Suppressor macrophage treated with lipopolysaccharide for 1 hour (primary cell): ENCODE measurements around the gene RDH13.
"Not testable (repeated sequence)": the region's sequence is repeated elsewhere in the genome, so short reads cannot be mapped to it uniquely, and the experiment has no call there.

ENCODE experiments used
- DNase-seq, 3 donors: peaks; one replicate each; pipeline ENCODE4 v3.0.0-alpha.2; 2020 to 2022

RDH13 gene

DNA sequence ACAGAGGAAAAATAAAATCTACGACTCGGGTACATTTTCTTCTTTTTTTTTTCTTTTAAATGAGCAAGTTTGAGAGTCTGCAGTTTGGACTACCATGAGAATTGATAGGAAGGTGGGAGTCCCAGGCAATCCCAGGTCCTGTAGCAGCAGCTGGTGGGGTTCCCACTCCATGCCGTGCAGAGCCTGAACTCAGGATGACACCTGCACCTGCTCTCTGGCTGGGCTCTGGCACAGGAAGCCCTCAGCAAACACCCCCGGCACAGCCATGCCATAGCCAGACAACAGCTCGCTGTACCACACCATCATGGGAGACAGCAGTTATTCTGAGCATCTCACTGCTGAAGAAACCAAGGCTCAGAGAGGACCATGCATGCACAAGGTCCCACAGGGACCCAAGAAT is 18.7 kb downstream of the RDH13 start:
- DNase-seq, result no peak

- no peak for DNase-seq
Measured at GRCh38 chr19:55042688-55043087, 20.3 kb downstream of the RDH13 start.

- DNase-seq, result no peak
Measured at GRCh38 chr19:55042344-55042678, 20.6 kb downstream of the RDH13 start.

GRCh38 chr19:55041627-55042343 is 21.2 kb downstream of the RDH13 start:
- peak in 2 of 3 donors; percentile 19 to 26 for DNase-seq

DNA sequence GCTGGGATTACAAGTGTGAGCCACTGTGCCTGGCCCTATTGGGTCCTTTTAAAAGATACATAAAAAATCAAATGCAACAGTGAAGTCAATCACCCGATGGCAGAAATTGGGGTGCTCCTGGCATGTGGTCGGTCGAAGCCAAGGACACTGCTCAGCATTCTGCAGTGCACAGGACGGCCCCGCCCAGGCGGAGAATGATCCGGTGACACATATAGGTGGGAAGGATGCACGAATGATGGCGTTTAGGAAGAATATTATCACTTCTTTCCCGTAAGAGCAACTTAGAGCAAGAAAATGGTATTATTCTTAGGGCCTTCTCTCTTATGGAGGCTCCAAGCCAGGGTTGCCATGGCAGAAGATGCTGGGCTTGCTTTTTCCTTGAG is 21.7 kb downstream of the RDH13 start:
- no peak for DNase-seq

DNA sequence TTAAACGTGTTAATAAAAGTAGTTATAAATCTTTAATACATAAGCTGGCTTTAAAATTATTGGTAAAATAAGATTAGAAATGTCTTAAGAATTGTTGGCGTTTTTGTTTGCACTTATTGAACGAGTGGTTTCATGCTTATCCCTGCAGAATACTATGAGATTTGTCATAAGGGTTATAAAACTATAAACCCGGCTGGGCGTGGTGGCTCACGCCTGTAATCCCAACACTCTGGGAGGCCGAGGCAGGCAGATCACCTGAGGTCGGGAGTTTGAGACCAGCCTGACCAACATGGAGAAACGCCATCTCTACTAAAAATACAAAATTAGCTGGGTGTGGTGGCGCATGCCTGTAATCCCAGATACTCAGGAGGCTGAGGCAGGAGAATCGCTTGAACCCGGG is 22.3 kb downstream of the RDH13 start:
- DNase-seq, result not testable (repeated sequence)

- DNase-seq, result not testable (repeated sequence)
Measured at GRCh38 chr19:55037603-55038002, 25.3 kb downstream of the RDH13 start.

DNA sequence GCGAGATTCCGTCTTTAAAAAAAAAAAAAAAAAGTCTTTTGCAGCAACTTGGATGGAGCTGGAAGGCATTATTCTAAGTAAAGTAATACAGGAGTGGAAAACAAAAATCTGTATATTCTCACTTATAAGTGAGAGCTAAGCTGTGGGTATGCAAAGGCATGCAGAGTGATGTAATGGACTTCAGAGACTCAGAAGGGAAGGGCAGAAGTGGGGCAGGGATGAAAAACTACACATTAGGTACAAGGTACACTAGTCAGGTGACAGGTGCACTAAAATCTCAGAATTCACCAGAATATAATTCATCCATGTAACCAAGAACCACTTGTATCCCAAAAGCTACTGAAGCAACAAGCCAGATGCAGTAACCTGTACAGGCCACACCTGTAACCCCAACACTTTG is 26.9 kb downstream of the RDH13 start:
- DNase-seq, result no peak

- DNase-seq, result no peak
Measured at GRCh38 chr19:55034751-55035150, 28.2 kb downstream of the RDH13 start.

- not testable (repeated sequence) for DNase-seq
Measured at GRCh38 chr19:55032976-55033643, 29.8 kb downstream of the RDH13 start.

- no peak for DNase-seq
Measured at GRCh38 chr19:55032170-55032800, 30.7 kb downstream of the RDH13 start.

- no peak for DNase-seq
Measured at GRCh38 chr19:55031178-55031577, 31.8 kb downstream of the RDH13 start.

DNA sequence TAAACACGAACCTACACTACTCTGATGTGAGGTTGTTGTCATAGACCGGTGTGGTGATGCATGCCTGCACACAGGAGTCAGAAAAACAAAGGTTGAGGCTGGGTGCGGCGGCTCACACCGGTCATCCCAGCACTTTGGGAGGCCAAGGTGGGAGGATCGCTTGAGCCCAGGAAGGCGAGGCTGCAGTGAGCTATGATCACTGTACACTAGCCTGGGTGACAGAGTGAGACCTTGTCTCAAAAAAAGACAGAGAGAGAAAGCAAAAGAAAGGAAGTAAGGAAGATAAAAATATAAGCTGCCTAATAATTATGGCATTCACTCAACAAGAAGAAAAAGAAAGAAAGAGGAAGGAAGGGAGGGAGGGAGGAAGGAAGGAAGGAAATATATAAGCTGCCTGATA is 34.2 kb downstream of the RDH13 start:
- DNase-seq, result no peak

DNA sequence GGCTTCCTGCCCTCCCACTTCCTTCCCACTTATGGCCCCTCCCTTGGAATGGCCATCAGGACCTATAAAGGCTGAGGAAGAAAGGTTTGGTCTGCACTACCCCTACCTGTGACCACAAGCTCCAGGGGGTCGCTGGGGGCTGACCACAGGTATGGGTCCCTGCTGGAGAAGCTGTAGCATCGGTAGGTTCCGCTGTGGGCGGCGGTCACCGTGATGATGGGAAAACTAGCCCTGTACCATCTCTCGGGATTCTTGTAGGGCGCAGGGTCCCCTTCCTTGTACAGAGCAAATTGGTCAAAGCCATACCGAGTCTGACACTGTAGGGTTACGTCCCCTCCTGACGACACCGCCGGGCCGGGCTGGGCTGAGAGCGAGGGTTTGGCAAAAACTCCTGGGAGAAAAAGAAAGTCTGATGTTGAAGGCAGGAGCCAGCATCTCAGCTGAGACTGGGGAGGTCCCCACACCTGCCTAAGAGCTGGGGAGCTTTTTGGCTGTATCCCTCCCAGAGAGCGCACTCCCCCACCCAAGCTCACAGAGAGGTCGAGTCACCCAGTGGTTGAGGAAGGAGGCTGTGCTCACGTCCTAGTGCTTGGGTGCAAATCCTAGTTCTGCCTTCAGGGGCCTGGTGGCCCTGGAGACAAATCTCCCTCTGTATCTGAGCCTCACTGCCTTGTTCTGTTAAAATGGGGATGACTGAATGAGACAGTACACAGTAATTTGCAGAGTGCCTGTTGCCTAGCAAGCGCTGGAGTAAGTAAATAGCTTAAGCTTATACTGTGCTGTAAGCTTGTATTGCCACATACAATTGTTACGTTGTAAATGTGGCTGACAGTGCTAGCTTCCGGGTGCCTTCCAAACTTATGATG is 35.2 kb downstream of the RDH13 start:
- DNase-seq, result no peak

GRCh38 chr19:55027140-55027471 is 35.8 kb downstream of the RDH13 start:
- DNase-seq, result not testable (repeated sequence)

DNA sequence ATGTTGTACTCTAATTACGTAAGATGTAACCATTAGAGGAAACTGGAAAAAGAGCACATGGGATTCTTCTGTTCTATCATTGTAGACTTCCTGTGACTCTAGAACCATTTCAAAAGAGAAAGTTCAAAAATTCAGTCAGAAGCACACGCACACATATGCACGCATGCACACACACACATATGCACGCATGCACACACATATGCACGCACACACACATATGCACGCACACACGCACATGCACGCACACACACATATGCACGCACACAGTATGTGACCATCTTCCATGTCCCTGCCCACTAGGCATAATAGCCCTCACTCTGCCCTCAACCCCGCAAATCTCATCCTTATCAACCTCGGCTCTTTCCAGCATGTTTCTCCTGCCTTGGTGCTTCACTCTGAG is 38.8 kb downstream of the RDH13 start:
- DNase-seq, result no peak

DNA sequence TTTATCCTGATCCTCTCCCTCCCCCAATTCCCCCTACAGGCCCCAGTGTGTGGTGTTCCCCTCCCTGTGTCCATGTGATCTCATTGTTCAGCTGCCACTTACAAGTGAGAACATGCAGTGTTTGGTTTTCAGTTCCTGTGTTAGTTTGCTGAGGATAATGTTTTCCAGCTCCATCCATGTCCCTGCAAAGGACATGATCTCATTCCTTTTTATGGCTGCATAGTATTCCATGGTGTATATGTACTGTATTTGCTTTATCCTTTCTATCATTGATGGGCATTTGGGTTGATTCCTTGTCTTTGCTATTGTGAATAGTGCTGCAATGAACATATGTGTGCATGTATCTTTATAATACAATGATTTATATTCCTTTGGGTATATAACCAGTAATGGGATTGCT is 42.6 kb downstream of the RDH13 start:
- not testable (repeated sequence) for DNase-seq

GRCh38 chr19:55018633-55019032 is 44.3 kb downstream of the RDH13 start:
- DNase-seq, result no peak

- no peak for DNase-seq
Measured at GRCh38 chr19:55018216-55018615, 44.7 kb downstream of the RDH13 start.

DNA sequence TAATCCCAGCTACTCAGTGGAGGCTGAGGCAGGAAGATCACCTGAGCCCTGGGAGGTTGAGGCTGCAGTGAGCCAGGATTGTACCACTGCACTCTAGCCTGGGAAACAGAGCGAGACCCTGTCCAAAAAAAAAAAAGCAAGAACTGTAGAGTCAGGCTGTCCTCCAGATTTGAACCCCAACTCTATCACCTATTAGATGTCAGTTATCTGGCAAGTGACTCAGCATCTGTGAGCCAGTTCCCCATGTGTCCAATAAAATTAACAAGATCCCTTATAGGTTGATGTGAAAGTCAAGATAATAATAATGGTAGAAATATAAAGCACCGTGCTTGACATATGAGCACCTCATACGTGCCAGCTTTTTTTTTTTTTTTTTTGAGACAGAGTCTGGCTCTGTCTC is 46.9 kb downstream of the RDH13 start:
- DNase-seq, result no peak

DNA sequence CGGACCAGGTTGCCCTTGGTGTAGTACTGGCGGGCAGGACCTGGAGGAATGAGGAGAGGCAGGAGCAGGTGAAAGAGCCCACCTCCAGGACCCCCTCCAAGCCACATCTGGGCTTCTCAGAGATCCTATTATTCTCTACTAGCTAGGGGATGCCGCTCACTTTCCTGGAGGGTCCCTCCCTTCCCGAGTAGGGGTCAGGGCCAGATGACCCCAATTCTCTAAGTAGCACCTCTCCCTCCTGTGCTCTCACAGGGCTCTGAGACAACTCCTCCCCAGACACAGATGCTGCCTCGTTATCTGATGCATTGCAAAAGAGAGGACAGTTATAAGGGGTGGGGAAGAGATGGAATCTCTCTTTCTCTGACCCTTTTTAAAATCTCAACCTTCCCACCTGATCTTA is 47.8 kb downstream of the RDH13 start:
- no peak for DNase-seq

- DNase-seq, result peak in 1 of 3 donors; percentile 1
Measured at GRCh38 chr19:55014714-55015113, 48.2 kb downstream of the RDH13 start.

GRCh38 chr19:55013596-55013995 is 49.4 kb downstream of the RDH13 start:
- no peak for DNase-seq

- no peak for DNase-seq
Measured at GRCh38 chr19:55012306-55012705, 50.6 kb downstream of the RDH13 start.
